Fibroblast of lung (primary cell): ENCODE measurements around the gene MYO1D.

Source experiments
- CTCF ChIP-seq, 2 donors: IDR thresholded peaks in 1 of 2; conservative IDR thresholded peaks in 1 of 2; 1 replicate in 1 of 2; 2 replicates in 1 of 2; pipeline ENCODE4 v1.5.1; 2011 to 2012; ENCODE audit warnings: low read length in 2 of 2, control low read depth in 1 of 2, inconsistent platforms in 1 of 2, low read depth in 1 of 2, mild to moderate bottlenecking in 1 of 2
- EZH2 ChIP-seq: IDR thresholded peaks from 2 replicates; pipeline ENCODE4 v1.5.1; 2012; ENCODE audit warnings: low read length, control low read depth, mild to moderate bottlenecking; ENCODE audit errors: missing control alignments

- TF ChIP-seq CTCF (conservative IDR thresholded peaks at IDR 0.05 in 1 of 2, IDR thresholded peaks at IDR 0.05 in 1 of 2; ENCODE audit: low read depth in 1 of 2, low read length in 2 of 2) (no peak), EZH2 (no peak)
Measured at GRCh38 chr17:32467949-32468348, 409.0 kb downstream of the MYO1D start.
